Measurements from ENCODE around the gene MYCBP2. TPM values are rescaled to one million over a fixed set of nuclear protein-coding genes. Genes with fewer than 3 reads are reported as not detected.

The MYCBP2 gene
- total RNA-seq, 1 experiment from 2014 or later, result 55.6 TPM

DNA sequence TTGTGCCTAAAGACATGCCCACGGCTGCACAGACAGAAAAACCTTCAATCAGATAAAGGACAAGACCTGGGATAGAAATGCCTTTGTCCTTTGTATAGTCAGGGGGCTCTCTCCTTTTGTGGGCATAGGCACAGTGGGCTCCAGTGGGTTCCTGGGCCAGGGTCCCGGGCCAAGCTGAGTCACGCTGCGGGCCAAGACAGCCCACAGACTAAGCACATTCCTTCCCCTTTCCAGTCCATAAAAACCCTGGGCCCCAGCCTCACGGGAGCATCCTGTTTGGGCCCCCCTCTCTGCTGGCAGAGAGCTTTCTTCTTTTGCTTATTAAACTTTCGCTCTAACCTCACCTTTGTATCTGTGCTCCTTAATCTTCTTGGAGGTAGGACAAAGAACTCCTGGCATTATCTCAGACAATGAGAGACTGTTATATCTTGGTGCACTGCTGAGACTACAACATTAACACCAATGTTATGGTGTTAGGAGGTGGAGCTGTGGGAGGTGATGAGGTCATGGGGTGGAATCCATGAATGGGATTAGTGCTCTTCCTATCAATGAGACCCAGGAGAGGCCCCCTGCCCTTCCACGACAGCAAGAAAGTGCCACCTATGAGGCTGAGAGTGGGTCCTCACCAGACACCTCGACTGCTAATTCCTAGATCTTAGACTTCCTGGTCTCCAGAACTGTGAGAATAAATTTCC, 279.1 kb downstream of the MYCBP2 start:
- H3K4me1 ChIP-seq (replicated peaks; ENCODE audit: insufficient read depth), result no peaks in the 10 kb centered on the region
- H3K79me2 ChIP-seq (ENCODE audit: low read depth), result no peaks in the 10 kb centered on the region
- H3K4me3 ChIP-seq, result no peak overlapping the region
- no peaks in the 10 kb centered on the region for H3F3A ChIP-seq (ENCODE audit: insufficient read depth, low read depth)
- DNase-seq, result no peak
- ChIA-PET POLR2A (ENCODE audit: unreplicated experiment) (no interaction called here), CTCF (interaction anchor here (0.7 kb wide), 1 partner anchor 279 kb away, joined by 6 read pairs; no protein-coding TSS in a partner anchor)
- BruUV-seq (replicated peaks), result no TSS peak
- H2AFZ ChIP-seq, result no peak overlapping the region
- no peaks in the 10 kb centered on the region for H3K9me3 ChIP-seq (ENCODE audit: insufficient read depth, low read depth)
- no peak for TF ChIP-seq EZH2 (IDR thresholded peaks at IDR 0.05; ENCODE audit: low read depth)
- TF ChIP-seq, protein P1, sequence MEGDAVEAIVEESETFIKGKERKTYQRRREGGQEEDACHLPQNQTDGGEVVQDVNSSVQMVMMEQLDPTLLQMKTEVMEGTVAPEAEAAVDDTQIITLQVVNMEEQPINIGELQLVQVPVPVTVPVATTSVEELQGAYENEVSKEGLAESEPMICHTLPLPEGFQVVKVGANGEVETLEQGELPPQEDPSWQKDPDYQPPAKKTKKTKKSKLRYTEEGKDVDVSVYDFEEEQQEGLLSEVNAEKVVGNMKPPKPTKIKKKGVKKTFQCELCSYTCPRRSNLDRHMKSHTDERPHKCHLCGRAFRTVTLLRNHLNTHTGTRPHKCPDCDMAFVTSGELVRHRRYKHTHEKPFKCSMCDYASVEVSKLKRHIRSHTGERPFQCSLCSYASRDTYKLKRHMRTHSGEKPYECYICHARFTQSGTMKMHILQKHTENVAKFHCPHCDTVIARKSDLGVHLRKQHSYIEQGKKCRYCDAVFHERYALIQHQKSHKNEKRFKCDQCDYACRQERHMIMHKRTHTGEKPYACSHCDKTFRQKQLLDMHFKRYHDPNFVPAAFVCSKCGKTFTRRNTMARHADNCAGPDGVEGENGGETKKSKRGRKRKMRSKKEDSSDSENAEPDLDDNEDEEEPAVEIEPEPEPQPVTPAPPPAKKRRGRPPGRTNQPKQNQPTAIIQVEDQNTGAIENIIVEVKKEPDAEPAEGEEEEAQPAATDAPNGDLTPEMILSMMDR (conservative IDR thresholded peaks at IDR 0.05), result no peak
- H3K9me2 ChIP-seq (ENCODE audit: insufficient read depth), result no peaks in the 10 kb centered on the region
- H3K27ac ChIP-seq, result no peak overlapping the region
- no peaks in the 10 kb centered on the region for H4K20me1 ChIP-seq (ENCODE audit: insufficient read depth)
- H3K36me3 ChIP-seq (ENCODE audit: low read depth), result no peaks in the 10 kb centered on the region; the same call in 1 of the 2 replicates
- H3K27me3 ChIP-seq (ENCODE audit: insufficient read depth, low read depth), result no peaks in the 10 kb centered on the region
- no peak overlapping the region for H3K4me2 ChIP-seq
- intact Hi-C loops (cut with micrococcal nuclease; ENCODE audit: unreplicated experiment), result no loop called here

DNA sequence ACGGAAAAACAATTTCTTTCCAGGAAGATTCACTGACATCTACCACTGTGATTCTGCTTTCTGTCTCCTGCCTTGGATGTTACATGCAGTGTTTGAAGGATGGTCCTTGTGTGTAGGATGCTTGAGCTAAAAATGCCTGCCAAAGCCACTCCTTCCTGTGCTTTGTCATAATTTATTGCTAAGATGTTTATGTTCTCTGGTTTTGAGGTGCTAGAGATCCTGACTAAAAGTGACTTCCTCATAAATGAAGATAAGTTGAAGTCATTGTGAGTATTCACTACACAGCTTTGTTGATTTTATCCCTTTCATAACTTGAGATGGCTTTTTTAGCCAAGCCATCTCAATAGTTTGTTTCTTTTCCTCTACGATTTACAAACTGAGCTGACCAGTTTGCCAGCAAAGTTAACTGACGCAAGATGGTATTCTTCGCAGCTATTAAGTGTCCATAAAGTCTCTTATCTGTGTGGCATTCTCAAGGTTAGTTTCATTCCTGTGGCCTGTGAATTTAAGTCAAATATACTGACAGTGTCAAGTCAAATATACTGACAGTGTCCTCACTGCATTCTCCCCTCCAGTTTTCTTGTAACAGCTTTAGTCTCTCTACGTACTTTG, 284.2 kb downstream of the MYCBP2 start:
- no peak for DNase-seq
- Histone ChIP-seq H3K9me2 (ENCODE audit: insufficient read depth) (no peaks in the 10 kb centered on the region), H3K9me3 (ENCODE audit: insufficient read depth, low read depth) (no peaks in the 10 kb centered on the region), H3F3A (ENCODE audit: insufficient read depth, low read depth) (no peaks in the 10 kb centered on the region; the same call in 1 of the 2 replicates), H3K36me3 (ENCODE audit: low read depth) (no peaks in the 10 kb centered on the region), H3K27me3 (ENCODE audit: insufficient read depth, low read depth) (no peaks in the 10 kb centered on the region), H3K79me2 (ENCODE audit: low read depth) (no peaks in the 10 kb centered on the region), H2AFZ (no peak overlapping the region), H3K27ac (no peak overlapping the region), H3K4me3 (no peak overlapping the region), H3K4me2 (no peak overlapping the region), H3K4me1 (replicated peaks; ENCODE audit: insufficient read depth) (no peaks in the 10 kb centered on the region), H4K20me1 (ENCODE audit: insufficient read depth) (no peaks in the 10 kb centered on the region)
- ChIA-PET CTCF (no interaction called here), POLR2A (ENCODE audit: unreplicated experiment) (no interaction called here)
- BruUV-seq (replicated peaks), result no TSS peak
- TF ChIP-seq, protein P1 (conservative IDR thresholded peaks at IDR 0.05), result no peak
- TF ChIP-seq EZH2 (IDR thresholded peaks at IDR 0.05; ENCODE audit: low read depth), result no peak
- intact Hi-C loops (cut with micrococcal nuclease; ENCODE audit: unreplicated experiment), result no loop called here

DNA sequence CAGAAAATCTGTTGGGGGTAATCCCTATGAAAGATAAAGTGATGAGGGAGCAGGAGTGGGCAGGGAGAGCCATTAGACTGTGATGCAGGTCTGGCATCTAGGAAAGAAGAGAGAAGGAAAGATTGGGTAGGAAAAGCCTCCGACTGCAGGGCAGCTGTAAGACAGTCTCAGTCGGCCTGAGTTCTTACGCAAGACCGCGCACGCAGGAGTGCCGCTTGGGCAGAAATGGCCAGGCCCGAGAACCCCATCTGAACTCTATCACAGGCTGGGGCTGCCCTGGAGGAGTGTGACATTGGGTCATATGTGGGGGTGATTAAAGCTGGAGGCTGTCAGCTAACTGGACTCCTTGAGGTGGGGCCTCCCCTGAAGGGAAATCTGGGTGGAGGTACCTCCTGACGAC, 286.1 kb downstream of the MYCBP2 start:
- Histone ChIP-seq H3F3A (ENCODE audit: insufficient read depth, low read depth) (no peaks in the 10 kb centered on the region; the same call in 1 of the 2 replicates), H3K9me3 (ENCODE audit: insufficient read depth, low read depth) (no peaks in the 10 kb centered on the region), H3K27me3 (ENCODE audit: insufficient read depth, low read depth) (no peaks in the 10 kb centered on the region), H3K27ac (no peak overlapping the region), H3K4me3 (no peak overlapping the region), H3K9me2 (ENCODE audit: insufficient read depth) (no peaks in the 10 kb centered on the region), H3K4me2 (no peak overlapping the region), H2AFZ (no peak overlapping the region), H3K4me1 (replicated peaks; ENCODE audit: insufficient read depth) (no peaks in the 10 kb centered on the region), H3K79me2 (ENCODE audit: low read depth) (no peaks in the 10 kb centered on the region), H3K36me3 (ENCODE audit: low read depth) (no peaks in the 10 kb centered on the region), H4K20me1 (ENCODE audit: insufficient read depth) (no peaks in the 10 kb centered on the region)
- no peak for DNase-seq
- ChIA-PET CTCF (no interaction called here), POLR2A (ENCODE audit: unreplicated experiment) (no interaction called here)
- no TSS peak for BruUV-seq (replicated peaks)
- intact Hi-C loops (cut with micrococcal nuclease; ENCODE audit: unreplicated experiment), result no loop called here
- TF ChIP-seq EZH2 (IDR thresholded peaks at IDR 0.05; ENCODE audit: low read depth), result no peak
- TF ChIP-seq, protein P1 (conservative IDR thresholded peaks at IDR 0.05), result no peak
